ENCODE results near the gene COL20A1. TPM values are rescaled to one million over a fixed set of nuclear protein-coding genes. Genes with fewer than 3 reads are reported as not detected.

Gene COL20A1
- total and polyA plus RNA-seq, 2 donors from 2014 or later: 0.58 TPM; not detected in 1

DNA sequence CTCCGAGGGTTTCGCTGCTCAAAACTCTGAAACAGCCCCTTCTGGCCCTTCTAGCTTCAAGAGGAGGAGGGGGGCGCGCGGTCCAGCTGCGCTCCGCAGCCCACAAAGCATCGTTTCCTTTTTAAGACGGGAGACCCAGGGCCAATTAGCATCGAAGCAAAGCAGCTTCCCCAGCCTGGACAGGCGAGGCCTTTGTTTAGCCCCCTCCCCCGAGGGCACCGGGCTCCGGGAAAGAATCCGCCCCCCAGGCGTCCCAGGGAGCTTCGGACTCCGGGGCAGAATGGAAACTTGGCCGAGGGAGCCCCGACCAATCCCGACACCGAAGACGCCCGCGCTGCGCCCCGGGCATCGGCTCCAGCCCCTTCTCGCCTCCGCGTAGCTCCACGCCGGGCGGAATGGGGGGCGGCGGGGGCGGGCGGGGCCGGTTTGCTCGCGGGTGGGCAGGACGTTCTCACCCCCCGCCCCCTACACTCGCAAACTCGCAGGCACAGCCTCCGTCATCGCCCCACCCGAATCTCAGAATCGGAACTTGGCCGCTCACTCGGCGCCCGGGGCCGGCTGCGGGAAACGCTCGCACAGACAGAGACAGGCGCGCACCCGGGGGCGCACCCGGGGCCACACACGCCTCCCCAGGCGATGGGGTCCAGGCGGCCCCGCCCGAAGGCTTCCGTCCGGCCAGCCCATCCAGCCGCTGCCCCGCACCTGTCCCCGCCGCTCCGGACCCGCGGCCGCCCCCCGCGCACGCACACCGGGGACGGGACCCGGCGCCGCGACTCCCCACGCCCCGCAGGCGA is 39.4 kb upstream of the COL20A1 start:
- no peak for FAIRE-seq
- Histone ChIP-seq H3K36me3 (ENCODE audit: control insufficient read depth in 2 of 3, insufficient read depth in 3 of 3, low read length in 3 of 3) (no peaks in the 10 kb centered on the region), H3K27ac (ENCODE audit: low read depth in 2 of 2, low read length in 2 of 2) (no peak overlapping the region), H3K27me3 (ENCODE audit: control insufficient read depth, insufficient read depth, low read length) (no peaks in the 10 kb centered on the region), H3K4me1 (ENCODE audit: control insufficient read depth in 2 of 3, insufficient read depth in 2 of 3, low read depth in 1 of 3, low read length in 3 of 3) (peaks cover 0 to 4% (median 0%) of the 10 kb centered on the region in 3 donors), H3K9me3 (ENCODE audit: control insufficient read depth in 2 of 3, insufficient read depth in 1 of 3, low read length in 3 of 3) (no peaks in the 10 kb centered on the region), H3K9ac (ENCODE audit: low read length in 3 of 3) (no peak overlapping the region), H3K4me3 (ENCODE audit: low read length in 3 of 3) (no peak overlapping the region)
- DNase-seq: peak in 4 of 5 donors; percentile 73 to 89 (median 78)
- intact Hi-C loops (cut with DNase I): no loop called here
- TF ChIP-seq, protein P1, sequence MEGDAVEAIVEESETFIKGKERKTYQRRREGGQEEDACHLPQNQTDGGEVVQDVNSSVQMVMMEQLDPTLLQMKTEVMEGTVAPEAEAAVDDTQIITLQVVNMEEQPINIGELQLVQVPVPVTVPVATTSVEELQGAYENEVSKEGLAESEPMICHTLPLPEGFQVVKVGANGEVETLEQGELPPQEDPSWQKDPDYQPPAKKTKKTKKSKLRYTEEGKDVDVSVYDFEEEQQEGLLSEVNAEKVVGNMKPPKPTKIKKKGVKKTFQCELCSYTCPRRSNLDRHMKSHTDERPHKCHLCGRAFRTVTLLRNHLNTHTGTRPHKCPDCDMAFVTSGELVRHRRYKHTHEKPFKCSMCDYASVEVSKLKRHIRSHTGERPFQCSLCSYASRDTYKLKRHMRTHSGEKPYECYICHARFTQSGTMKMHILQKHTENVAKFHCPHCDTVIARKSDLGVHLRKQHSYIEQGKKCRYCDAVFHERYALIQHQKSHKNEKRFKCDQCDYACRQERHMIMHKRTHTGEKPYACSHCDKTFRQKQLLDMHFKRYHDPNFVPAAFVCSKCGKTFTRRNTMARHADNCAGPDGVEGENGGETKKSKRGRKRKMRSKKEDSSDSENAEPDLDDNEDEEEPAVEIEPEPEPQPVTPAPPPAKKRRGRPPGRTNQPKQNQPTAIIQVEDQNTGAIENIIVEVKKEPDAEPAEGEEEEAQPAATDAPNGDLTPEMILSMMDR (IDR thresholded peaks at IDR 0.05; ENCODE audit: borderline replicate concordance, extremely low read depth, insufficient read depth): no peak

DNA sequence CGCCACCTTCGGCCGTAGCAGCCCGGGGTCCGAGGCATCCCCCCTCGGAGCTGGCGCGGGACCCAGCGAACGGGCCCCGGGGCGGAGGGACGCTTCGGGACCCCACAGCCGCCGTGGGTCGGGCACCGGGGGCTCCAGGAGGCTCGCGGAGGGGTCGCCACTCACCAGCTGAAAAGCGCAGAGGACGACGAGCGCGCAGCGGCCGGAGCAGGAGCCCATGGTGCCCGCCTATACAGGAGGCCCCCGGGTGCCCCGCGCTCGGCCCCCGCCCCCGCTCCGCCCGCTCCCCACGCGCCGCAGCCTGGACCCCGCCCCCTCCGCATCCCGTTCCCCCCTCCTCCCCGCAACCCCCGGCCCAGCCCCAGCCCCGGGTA is 38.8 kb upstream of the COL20A1 start, which contains the start of gene NKAIN4:
NKAIN4 (minus strand) TSS at position 232 of the 374 bp plus-strand sequence; CDS start at position 219, 13 bp downstream.
- DNase-seq: peak in 1 of 5 donors; percentile 68
- Histone ChIP-seq H3K4me3 (ENCODE audit: low read length in 3 of 3) (no peak within 1 kb of the TSS), H3K9me3 (ENCODE audit: control insufficient read depth in 2 of 3, insufficient read depth in 1 of 3, low read length in 3 of 3) (no peaks in the 10 kb centered on the region), H3K27ac (ENCODE audit: low read depth in 2 of 2, low read length in 2 of 2) (no peak within 1 kb of the TSS), H3K27me3 (ENCODE audit: control insufficient read depth, insufficient read depth, low read length) (no peaks in the 10 kb centered on the region), H3K36me3 (ENCODE audit: control insufficient read depth in 2 of 3, insufficient read depth in 3 of 3, low read length in 3 of 3) (no peaks in the 10 kb centered on the region), H3K4me1 (ENCODE audit: control insufficient read depth in 2 of 3, insufficient read depth in 2 of 3, low read depth in 1 of 3, low read length in 3 of 3) (peaks cover 0 to 4% (median 0%) of the 10 kb centered on the region in 3 donors), H3K9ac (ENCODE audit: low read length in 3 of 3) (no peak within 1 kb of the TSS)
- TF ChIP-seq, protein P1 (IDR thresholded peaks at IDR 0.05; ENCODE audit: borderline replicate concordance, extremely low read depth, insufficient read depth): no peak
- no peak for FAIRE-seq
- intact Hi-C loops (cut with DNase I): no loop called here

DNA sequence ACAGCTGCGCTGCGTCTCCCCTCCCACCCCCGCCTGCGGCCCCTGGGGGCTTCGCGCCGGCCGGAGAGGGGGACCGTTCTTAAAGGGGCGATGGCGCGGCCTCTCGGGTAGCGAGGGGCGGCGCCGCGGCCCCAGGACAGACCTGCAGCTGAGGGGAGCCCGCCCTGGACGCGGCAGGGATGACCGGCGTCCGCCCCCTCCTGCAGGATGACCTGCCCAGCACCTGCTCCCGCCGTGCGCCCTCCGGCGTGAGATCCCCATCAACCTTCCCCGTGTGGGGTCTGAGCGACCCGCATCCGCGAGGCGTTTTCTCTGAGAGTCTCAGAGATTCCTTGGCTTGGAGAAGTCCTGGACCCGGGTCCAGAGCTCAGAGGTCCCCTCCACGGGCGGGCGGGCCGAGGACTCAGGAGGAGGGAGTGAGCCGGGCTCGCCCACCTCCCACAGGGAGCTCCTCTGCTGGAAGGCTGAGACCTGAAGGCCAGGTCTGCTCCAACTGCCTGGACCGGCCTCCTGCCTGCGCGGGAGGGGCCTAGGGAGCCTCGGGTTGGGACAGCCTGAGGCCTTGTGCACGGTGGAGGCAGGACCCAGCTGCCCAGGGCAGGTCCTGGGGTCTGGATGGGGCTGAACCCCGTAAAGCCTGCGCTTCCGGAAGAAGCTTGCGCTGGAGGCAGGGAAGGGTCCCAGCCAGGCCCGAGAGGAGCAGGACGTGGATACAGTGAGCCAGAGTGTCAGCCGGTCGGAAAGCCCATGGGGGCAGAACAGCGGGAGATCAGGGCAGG is 38.2 kb upstream of the COL20A1 start:
- intact Hi-C loops (cut with DNase I): no loop called here
- Histone ChIP-seq H3K9me3 (ENCODE audit: control insufficient read depth in 2 of 3, insufficient read depth in 1 of 3, low read length in 3 of 3) (no peaks in the 10 kb centered on the region), H3K27me3 (ENCODE audit: control insufficient read depth, insufficient read depth, low read length) (no peaks in the 10 kb centered on the region), H3K4me1 (ENCODE audit: control insufficient read depth in 2 of 3, insufficient read depth in 2 of 3, low read depth in 1 of 3, low read length in 3 of 3) (no peaks in the 10 kb centered on the region), H3K27ac (ENCODE audit: low read depth in 2 of 2, low read length in 2 of 2) (no peak overlapping the region), H3K36me3 (ENCODE audit: control insufficient read depth in 2 of 3, insufficient read depth in 3 of 3, low read length in 3 of 3) (no peaks in the 10 kb centered on the region), H3K9ac (ENCODE audit: low read length in 3 of 3) (no peak overlapping the region), H3K4me3 (ENCODE audit: low read length in 3 of 3) (no peak overlapping the region)
- DNase-seq: peak in 3 of 5 donors; percentile 56 to 82 (median 80)
- TF ChIP-seq, protein P1 (IDR thresholded peaks at IDR 0.05; ENCODE audit: borderline replicate concordance, extremely low read depth, insufficient read depth): no peak
- FAIRE-seq: no peak
